PC-9 (cell line): Measurements from ENCODE around the gene ARHGAP8. TPM values are rescaled to one million over a fixed set of nuclear protein-coding genes. Genes with fewer than 3 reads are reported as not detected.

Experiments used
- BruUV-seq: library from RNA; stranded (reverse); fragments of 400-500 nt; replicated peaks from 2 replicates; lab custom pipeline; 2021; lab: Mats Ljungman, UMichigan
- CTCF ChIA-PET: fragments of 300-600 bp; sonication (Branson Sonifier 250); formaldehyde crosslinking; loops from one replicate; lab custom pipeline; 2022; ENCODE audit warnings: antibody characterized with exemption; lab: Charles Lee
- POLR2A ChIA-PET: fragments of 300-600 bp; sonication (Branson Sonifier 250); formaldehyde crosslinking; loops from one replicate; lab custom pipeline; 2022; ENCODE audit warnings: antibody characterized with exemption; ENCODE audit not compliant: unreplicated experiment; lab: Charles Lee
- DNase-seq, 2 experiments: peaks; one replicate each; pipeline versions ENCODE4 v3.0.0 to v3.0.0-alpha.2; 2015 to 2022; ENCODE audit warnings: mixed read lengths in 1 of 2
- H2AFZ ChIP-seq: fragments of 200-600 bp; sonication (generic); 2 replicates; pipeline ENCODE4 v1.8.1; 2017; ENCODE audit warnings: antibody characterized with exemption
- H3F3A ChIP-seq: fragments of 200-600 bp; sonication (generic); 2 replicates; pipeline ENCODE4 v1.8.1; 2017; ENCODE audit warnings: antibody characterized with exemption, mild to moderate bottlenecking, low read depth; ENCODE audit not compliant: insufficient read depth
- H3K27ac ChIP-seq: fragments of 200-600 bp; sonication (generic); 2 replicates; pipeline ENCODE4 v1.6.1; 2016; ENCODE audit warnings: mixed run types
- H3K27me3 ChIP-seq: fragments of 200-600 bp; sonication (generic); 2 replicates; pipeline ENCODE4 v1.6.1; 2016; ENCODE audit warnings: low read depth, mixed run types; ENCODE audit not compliant: insufficient read depth
- H3K36me3 ChIP-seq: fragments of 200-600 bp; sonication (generic); 2 replicates; pipeline ENCODE4 v1.6.1; 2016; ENCODE audit warnings: low read depth, mixed run types
- H3K4me1 ChIP-seq: fragments of 200-600 bp; sonication (generic); replicated peaks from 2 replicates; pipeline ENCODE4 v1.6.1; 2016; ENCODE audit warnings: mixed run types; ENCODE audit not compliant: insufficient read depth
- H3K4me2 ChIP-seq: fragments of 200-600 bp; sonication (generic); 2 replicates; pipeline ENCODE4 v1.6.1; 2017; ENCODE audit warnings: mixed run types
- H3K4me3 ChIP-seq: fragments of 200-600 bp; sonication (generic); 2 replicates; pipeline ENCODE4 v1.6.1; 2016; ENCODE audit warnings: mixed run types
- H3K79me2 ChIP-seq: fragments of 200-600 bp; sonication (generic); 2 replicates; pipeline ENCODE4 v1.6.1; 2017; ENCODE audit warnings: low read depth, mixed run types
- H3K9me2 ChIP-seq: fragments of 200-600 bp; sonication (generic); 2 replicates; pipeline ENCODE4 v1.8.1; 2017; ENCODE audit warnings: mild to moderate bottlenecking; ENCODE audit not compliant: insufficient read depth
- H3K9me3 ChIP-seq: fragments of 200-600 bp; sonication (generic); 2 replicates; pipeline ENCODE4 v1.8.1; 2016; ENCODE audit warnings: low read depth; ENCODE audit not compliant: insufficient read depth
- H4K20me1 ChIP-seq: fragments of 200-600 bp; sonication (generic); 2 replicates; pipeline ENCODE4 v1.8.1; 2017; ENCODE audit not compliant: insufficient read depth
- EZH2 ChIP-seq: fragments of 200-600 bp; sonication (generic); IDR thresholded peaks from 2 replicates; pipeline ENCODE4 v1.8.0; 2017; ENCODE audit warnings: antibody characterized with exemption, low read depth
- intact Hi-C: fragments of 100-400 bp; cut with micrococcal nuclease; formaldehyde crosslinking; loops from one replicate; pipeline ENCODE4 v1.10.0; 2022; ENCODE audit not compliant: unreplicated experiment
- total RNA-seq: library from RNA; stranded (reverse); gene quantifications from 2 replicates; pipeline ENCODE4 v1.2.3, GENCODE V29; 2021
- TF ChIP-seq, protein P1 (sequence below): fragments of 200-600 bp; sonication (generic); conservative IDR thresholded peaks from 2 replicates; pipeline ENCODE4 v1.6.1; 2017; ENCODE audit warnings: mixed run types, antibody characterized with exemption, mild to moderate bottlenecking, moderate library complexity

The ARHGAP8 gene
- total RNA-seq, 1 experiment from 2014 or later, result 114 TPM

- Histone ChIP-seq H3K9me2 (no peaks in the 10 kb centered on the region), H3K79me2 (no peaks in the 10 kb centered on the region), H4K20me1 (no peaks in the 10 kb centered on the region), H3K27ac (no peak overlapping the region), H2AFZ (no peak overlapping the region), H3K27me3 (peaks cover 46% of the 10 kb centered on the region), H3K9me3 (no peaks in the 10 kb centered on the region), H3K36me3 (no peaks in the 10 kb centered on the region), H3K4me3 (no peak overlapping the region), H3K4me2 (no peak overlapping the region), H3F3A (no peaks in the 10 kb centered on the region), H3K4me1 (no peaks in the 10 kb centered on the region; the same call in 1 of the 2 replicates)
- no peak for DNase-seq
- CTCF ChIA-PET, result interaction anchor here (0.5 kb wide), 1 partner anchor 941 kb away, joined by 4 read pairs; no protein-coding TSS in a partner anchor
- intact Hi-C loops, result no loop called here
- BruUV-seq, result no TSS peak
- POLR2A ChIA-PET, result no interaction called here
- no peak for TF ChIP-seq EZH2
- TF ChIP-seq, protein P1, sequence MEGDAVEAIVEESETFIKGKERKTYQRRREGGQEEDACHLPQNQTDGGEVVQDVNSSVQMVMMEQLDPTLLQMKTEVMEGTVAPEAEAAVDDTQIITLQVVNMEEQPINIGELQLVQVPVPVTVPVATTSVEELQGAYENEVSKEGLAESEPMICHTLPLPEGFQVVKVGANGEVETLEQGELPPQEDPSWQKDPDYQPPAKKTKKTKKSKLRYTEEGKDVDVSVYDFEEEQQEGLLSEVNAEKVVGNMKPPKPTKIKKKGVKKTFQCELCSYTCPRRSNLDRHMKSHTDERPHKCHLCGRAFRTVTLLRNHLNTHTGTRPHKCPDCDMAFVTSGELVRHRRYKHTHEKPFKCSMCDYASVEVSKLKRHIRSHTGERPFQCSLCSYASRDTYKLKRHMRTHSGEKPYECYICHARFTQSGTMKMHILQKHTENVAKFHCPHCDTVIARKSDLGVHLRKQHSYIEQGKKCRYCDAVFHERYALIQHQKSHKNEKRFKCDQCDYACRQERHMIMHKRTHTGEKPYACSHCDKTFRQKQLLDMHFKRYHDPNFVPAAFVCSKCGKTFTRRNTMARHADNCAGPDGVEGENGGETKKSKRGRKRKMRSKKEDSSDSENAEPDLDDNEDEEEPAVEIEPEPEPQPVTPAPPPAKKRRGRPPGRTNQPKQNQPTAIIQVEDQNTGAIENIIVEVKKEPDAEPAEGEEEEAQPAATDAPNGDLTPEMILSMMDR, result no peak
Observed at GRCh38 chr22:44882226-44882905, 130.0 kb downstream of the ARHGAP8 start.

GRCh38 chr22:44883011-44883421 is 130.6 kb downstream of the ARHGAP8 start:
- Histone ChIP-seq H3K79me2 (no peaks in the 10 kb centered on the region), H3K36me3 (no peaks in the 10 kb centered on the region), H4K20me1 (no peaks in the 10 kb centered on the region), H3K27ac (no peak overlapping the region), H3K27me3 (peaks cover 46% of the 10 kb centered on the region), H3K4me2 (no peak overlapping the region), H3K4me1 (no peaks in the 10 kb centered on the region; the same call in 1 of the 2 replicates), H3K4me3 (no peak overlapping the region), H3K9me3 (no peaks in the 10 kb centered on the region), H3F3A (no peaks in the 10 kb centered on the region), H3K9me2 (no peaks in the 10 kb centered on the region), H2AFZ (no peak overlapping the region)
- BruUV-seq, result no TSS peak
- intact Hi-C loops, result no loop called here
- ChIA-PET POLR2A (no interaction called here), CTCF (no interaction called here)
- TF ChIP-seq, protein P1, result no peak
- no peak for TF ChIP-seq EZH2
- DNase-seq, result no peak

DNA sequence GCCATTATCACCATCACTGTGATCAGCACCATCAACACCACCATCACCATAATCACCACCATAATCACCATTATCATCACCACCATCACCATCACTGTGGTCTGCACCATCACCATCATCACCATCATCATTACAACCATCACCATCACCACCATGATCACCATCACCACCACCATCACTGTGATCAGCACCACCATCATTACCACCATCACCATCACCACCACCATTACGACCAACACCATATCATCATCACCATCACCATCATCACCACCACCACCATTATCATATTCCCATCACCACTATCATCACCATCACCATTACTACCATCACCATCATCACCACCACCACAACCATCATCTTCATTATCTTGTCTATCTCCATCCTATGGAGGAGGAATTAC is 132.2 kb downstream of the ARHGAP8 start:
- ChIA-PET CTCF (no interaction called here), POLR2A (no interaction called here)
- no peak overlapping the region for H2AFZ ChIP-seq
- peaks cover 34% of the 10 kb centered on the region for H3K27me3 ChIP-seq
- TF ChIP-seq EZH2, result no peak
- TF ChIP-seq, protein P1, result no peak
- no peaks in the 10 kb centered on the region for H3K79me2 ChIP-seq
- BruUV-seq, result no TSS peak
- H3F3A ChIP-seq, result no peaks in the 10 kb centered on the region
- H3K4me1 ChIP-seq, result no peaks in the 10 kb centered on the region; the same call in 1 of the 2 replicates
- H3K9me3 ChIP-seq, result no peaks in the 10 kb centered on the region
- H3K4me3 ChIP-seq, result no peak overlapping the region
- H3K27ac ChIP-seq, result no peak overlapping the region
- H3K9me2 ChIP-seq, result no peaks in the 10 kb centered on the region
- DNase-seq, result no peak
- intact Hi-C loops, result no loop called here
- H4K20me1 ChIP-seq, result no peaks in the 10 kb centered on the region
- H3K36me3 ChIP-seq, result no peaks in the 10 kb centered on the region
- H3K4me2 ChIP-seq, result no peak overlapping the region
